NCI-H2107 treated with DMSO at 0.1 percent for 48 hours (cell line): ENCODE results near the gene CAGE1.
"Not testable (repeated sequence)": the region's sequence is repeated elsewhere in the genome, so short reads cannot be mapped to it uniquely, and the experiment has no call there.

Source experiments
- DNase-seq: peaks from one replicate; lab custom pipeline; 2025; ENCODE audit not compliant: unreplicated experiment; lab: John Stamatoyannopoulos, UW

The CAGE1 gene

GRCh38 chr6:7341271-7341670, 48.3 kb downstream of the CAGE1 start:
- DNase-seq: no peak

GRCh38 chr6:7339007-7339732, 50.4 kb downstream of the CAGE1 start:
- DNase-seq: not testable (repeated sequence)

DNA sequence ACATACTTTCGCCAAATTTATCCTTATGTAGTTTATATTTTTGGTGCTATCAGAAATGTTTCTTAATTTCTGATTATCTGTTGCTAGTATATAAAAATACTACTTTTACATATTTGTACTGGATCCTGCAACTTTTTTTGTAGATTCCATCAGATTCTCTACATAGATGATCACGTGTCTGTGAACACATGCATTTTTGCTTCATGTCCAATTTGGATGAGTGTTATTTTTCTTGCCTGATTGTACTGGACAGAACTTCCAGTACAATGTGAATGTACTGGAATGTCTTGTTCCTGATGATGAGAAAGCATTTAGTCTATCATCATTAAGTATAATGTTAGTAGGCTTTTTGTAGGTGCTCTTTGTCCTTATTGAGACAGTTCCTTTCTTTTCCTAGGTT, 51.5 kb downstream of the CAGE1 start:
- DNase-seq: no peak

- no peak for DNase-seq
Observed at GRCh38 chr6:7335519-7335918, 54.0 kb downstream of the CAGE1 start.

DNA sequence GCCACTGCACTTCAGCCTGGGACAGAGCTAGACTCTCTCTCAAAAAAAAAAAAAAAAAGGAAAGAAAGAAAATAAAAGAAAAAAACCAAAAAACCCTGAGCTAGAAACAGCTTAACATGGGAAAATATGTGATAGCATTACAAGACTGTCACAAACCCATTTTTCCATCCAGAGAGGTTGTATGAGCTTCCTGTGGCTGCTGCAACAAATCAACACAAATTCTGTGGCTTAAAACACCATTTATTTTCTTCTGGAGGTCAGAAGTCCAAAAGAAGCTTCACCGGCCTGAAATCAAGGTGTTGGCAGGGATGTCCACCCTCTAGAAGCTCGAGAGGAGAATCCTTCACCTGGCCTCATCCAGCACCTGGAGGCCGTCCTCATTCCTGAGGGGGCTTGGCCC, 54.9 kb downstream of the CAGE1 start:
- no peak for DNase-seq

DNA sequence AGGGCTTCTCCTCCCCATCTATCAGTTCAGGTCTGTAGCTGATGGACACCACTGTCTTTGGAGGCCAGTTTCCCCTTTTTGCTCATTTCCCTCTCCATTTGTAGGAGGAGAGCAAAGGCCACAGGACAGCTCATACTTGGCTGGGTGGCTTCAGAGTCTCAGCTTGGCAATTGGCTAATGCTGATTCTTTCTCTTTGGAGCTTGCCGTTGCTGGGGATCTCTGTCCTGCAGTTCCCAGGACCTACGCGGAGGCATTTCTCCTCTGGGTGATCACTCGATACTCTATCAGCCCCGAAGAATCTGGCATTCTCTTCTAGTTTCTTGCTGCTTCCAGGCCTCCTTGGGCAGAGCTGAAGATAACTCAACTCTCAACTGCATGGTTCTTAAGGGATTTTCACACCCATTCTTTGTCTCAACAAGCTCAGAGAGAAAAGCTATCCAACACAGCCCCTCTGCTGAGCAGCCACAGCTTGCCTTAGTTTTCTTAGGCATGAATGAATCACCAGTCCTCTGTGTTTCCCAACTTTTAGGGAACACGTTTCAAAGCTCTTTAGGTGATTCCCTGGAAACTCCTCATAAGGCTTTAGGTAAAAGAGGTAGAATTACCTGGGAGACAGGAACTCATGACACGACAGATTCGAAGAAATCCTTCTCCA, 57.3 kb downstream of the CAGE1 start:
- no peak for DNase-seq

DNA sequence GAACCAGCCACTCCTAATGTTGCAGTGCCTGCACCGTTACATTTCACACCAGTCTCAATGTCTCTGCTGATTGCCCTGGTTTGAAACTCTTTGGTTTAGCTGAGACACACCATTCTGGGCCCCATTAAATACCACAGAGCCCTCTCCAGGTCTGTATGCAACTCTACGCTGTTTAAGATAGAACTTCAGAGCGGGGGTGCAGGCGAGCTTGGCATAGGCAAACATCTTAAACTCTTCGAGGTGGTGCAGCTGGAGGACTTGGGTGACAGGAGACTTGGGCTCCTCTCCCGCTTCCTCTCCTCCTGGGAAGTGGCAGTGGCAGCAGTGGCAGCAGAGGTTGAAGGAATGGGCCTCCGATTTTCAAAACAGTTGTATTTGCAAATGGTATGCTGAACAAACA, 58.1 kb downstream of the CAGE1 start:
- DNase-seq: no peak

DNA sequence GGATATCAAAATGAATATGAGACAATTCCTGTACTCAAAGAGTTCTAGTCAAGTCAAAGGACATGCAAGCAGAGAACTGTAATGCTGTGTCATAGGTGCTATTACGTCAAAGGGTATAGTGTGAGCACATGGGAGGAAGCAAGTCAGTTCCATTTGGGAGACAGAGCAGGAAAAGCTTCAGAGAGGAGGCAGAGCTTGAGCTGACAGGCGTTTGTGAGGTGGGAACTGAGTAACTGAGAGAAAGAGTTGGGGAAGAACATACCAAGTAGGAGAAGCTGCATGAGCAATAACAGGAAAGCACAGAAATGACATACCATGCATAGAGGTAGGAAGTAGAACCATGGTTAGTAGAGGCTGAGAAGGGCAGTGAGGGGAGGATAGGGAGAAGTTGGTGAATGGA, 61.3 kb downstream of the CAGE1 start:
- no peak for DNase-seq

GRCh38 chr6:7325750-7326149, 63.8 kb downstream of the CAGE1 start:
- DNase-seq: no peak

DNA sequence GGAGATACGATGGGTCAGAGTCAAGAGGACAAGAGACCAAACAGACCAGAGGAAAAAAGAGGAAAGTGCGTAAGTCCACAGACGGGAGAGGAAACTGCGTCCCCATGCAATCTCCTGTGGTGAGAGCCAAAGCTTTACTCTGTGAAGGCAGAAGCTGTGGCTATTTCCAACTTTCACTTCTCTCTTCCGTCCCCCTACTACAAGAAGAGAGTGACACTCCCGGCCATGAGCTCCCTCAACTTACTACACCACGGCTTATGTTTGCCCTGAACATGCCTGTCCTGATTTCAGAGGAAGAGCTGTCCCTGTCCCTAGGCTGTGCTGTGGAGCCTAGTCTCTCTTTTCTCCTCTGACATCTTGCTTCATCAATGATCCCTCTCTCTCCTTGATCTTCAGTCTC, 65.0 kb downstream of the CAGE1 start:
- no peak for DNase-seq

DNA sequence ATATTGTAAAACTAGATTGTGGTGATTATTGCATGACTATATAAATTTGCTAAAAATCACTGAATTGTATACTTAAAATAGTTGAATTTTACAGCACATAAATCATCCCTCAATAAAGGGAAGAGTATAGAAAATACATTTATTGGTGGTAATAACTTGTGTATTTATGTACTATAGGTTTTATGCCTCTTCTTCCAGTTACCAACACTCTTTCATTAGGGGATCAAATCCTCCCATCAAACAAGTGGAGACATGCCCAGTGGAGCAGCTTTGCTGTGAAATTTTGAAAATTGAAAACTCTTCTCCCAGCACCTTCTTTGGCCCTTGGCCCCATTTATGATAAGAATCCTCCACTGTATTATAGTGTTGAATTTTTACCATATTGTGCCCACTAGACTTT, 66.5 kb downstream of the CAGE1 start:
- DNase-seq: no peak

- not testable (repeated sequence) for DNase-seq
Observed at GRCh38 chr6:7321866-7322265, 67.7 kb downstream of the CAGE1 start.

DNA sequence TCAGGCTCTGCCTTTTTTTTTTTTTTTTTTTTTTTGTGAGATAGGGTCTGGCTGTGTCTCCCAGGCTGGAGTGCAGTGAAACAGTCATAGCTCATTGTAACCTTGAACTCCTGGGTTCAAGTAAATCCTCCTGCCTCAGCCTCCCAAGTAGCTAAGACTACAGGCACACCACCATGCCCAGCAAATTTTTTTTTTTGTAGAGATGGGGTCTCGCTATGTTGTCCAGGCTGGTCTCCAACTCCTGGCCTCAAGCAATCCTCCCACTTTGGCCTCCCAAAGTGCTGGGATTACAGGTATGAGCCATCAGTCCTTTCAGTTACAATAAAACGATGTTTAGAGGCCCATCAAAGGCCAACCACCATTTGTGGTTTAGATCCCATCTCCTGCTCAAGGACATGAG, 70.1 kb downstream of the CAGE1 start:
- DNase-seq: not testable (repeated sequence)

GRCh38 chr6:7317538-7317937, 72.0 kb downstream of the CAGE1 start:
- DNase-seq: no peak

DNA sequence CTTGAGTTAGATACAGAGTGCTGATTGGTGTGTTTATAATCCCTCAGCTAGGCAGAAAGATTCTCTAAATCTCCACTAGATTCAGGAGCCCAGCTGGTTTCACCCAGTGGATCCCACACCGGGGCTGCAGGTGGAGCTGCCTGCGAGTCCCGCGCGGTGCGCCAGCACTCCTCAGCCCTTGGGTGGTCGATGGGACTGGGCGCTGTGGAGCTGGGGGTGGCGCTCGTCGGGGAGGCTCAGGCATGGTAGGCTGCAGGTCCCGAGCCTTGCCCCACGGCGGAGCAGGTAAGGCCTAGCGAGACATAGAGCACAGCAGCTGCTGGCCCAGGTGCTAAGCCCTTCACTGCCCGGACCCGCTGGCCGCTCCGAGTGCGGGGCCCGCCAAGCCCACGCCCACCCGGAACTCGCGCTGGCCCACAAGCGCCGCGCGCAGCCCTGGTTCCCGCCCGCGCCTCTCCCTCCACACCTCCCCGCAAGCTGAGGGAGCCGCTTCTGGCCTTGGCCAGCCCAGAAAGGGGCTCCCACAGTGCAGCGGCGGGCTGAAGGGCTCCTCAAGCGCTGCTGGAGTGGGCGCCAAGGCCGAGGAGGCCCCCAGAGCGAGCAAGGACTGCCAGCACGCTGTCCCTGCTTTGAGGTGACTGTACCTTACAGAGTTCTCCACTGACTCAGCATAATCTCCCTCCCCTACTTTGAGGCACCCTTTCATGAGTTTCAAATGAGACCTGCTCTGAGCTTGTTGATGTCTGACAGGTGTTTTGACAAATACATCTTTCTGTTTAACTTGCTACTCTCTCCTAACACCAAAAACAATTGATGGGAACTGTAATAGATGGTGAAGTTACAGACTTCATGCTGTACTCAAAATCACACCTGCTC, 72.6 kb downstream of the CAGE1 start:
- DNase-seq: no peak

DNA sequence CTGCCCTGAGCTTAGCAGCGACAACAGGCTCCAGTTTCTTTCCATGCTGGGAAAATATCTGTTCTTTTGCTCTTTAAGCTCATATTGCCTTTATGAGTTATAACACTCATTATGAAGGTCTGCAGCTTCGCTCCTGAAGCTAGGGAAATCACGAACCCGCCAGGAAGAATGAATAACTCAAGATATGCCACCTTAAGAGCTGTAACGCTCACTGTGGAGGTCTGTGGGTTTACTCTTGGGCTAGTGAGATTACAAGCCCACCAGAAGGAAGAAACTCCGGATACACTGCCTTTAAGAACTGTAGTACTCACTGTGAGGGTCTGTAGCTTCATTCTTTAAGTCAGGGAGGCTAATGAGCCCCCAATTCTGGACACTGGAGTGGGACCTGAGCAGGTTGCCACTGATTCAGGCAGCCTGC, 73.6 kb downstream of the CAGE1 start:
- no peak for DNase-seq

DNA sequence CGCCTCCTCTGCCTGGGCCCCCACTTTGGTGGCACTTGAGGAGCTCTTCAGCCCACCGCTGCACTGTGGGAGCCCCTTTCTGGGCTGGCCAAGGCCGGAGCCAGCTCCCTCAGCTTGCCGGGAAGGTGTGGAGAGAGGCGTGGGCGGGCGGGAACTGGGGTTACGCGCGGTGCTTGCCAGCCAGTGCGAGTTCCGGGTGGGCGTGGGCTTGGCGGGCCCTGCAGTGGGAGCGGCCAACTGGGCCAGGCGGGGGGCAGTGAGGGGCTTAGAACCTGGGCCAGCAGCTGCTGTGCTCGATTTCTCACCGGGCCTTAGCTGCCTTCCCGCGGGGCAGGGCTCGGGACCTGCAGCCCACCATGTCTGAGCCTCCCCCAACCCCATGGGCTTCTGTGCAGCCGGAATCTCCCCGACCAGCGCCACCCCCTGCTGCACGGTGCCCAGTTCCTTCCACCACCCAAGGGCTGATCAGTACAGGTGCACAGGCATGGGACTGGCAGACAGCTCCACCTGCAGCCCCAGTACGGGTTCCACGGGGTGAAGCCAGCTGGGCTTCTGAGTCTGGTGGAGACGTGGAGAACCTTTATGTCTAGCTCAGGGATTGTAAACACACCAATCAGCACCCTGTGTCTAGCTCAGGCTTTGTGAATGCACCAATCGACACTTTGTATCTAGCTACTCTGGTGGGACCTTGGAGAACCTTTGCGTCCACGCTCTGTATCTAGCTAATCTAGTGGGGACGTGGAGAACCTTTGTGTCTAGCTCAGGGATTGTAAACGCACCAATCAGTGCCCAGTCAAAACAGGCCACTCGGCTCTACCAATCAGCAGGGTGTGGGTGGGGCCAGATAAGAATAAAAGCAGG, 74.2 kb downstream of the CAGE1 start:
- DNase-seq: not testable (repeated sequence)

- DNase-seq: no peak
Observed at GRCh38 chr6:7314414-7314813, 75.1 kb downstream of the CAGE1 start.

DNA sequence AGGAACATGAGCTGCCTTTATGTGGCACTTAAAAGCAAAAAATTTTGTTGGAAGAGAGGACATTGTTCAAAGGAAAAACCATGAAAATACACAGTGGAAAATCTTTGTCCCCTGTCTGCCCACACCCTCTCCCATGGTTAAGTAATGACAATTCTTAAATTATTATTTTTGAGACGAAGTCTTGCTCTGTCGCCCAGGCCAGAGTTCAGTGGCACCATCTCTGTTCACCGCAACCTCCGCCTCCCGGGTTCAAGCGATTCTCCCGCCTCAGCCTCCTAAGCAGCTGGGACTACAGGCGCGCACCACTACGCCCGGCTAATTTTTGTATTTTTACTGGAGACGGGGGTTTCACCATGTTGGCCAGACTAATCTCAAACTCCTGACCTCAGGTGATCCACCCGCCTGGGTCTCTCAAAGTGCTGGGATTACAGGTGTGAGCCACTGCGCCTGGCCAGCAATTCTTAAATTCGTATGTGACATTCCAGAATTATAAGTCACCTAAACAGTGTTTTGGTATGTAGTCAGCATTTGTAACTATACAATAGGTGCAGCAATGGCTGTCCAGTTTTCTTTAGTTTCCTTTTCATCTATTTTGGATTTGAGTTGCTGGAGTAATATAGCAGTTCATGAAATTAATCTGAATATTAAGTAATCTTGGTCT, 75.9 kb downstream of the CAGE1 start:
- DNase-seq: no peak
